GM23338 (cell line): ENCODE data around the gene SERBP1. TPM values are rescaled to one million over a fixed set of nuclear protein-coding genes. Genes with fewer than 3 reads are reported as not detected.

Experiments
- ATAC-seq: fragments of 200-7000 bp; cut with Tn5 transposase; 3 replicates; pipeline ENCODE4 v1.9.1; 2020
- DNase-seq: peaks from one replicate; pipeline ENCODE4 v3.0.0-alpha.2; 2015; ENCODE audit warnings: low spot score
- H2AFZ ChIP-seq: fragments of 200-600 bp; sonication (generic); 2 replicates; pipeline ENCODE4 v1.8.0; 2016; ENCODE audit warnings: antibody characterized with exemption, mild to moderate bottlenecking, moderate library complexity
- H3F3A ChIP-seq: fragments of 200-600 bp; sonication (generic); replicated peaks from 2 replicates; pipeline ENCODE4 v1.8.0; 2017; ENCODE audit warnings: antibody characterized with exemption, mixed run types, low read depth
- H3K27ac ChIP-seq: fragments of 200-600 bp; sonication (generic); 2 replicates; pipeline ENCODE4 v1.6.1; 2016; ENCODE audit warnings: low read depth
- H3K27me3 ChIP-seq: fragments of 200-600 bp; sonication (generic); 2 replicates; pipeline ENCODE4 v1.8.0; 2016; ENCODE audit warnings: mild to moderate bottlenecking, mixed run types, moderate library complexity; ENCODE audit not compliant: insufficient read depth
- H3K36me3 ChIP-seq: fragments of 200-600 bp; sonication (generic); 2 replicates; pipeline ENCODE4 v1.8.0; 2016; ENCODE audit warnings: mild to moderate bottlenecking; ENCODE audit not compliant: insufficient read depth
- H3K4me1 ChIP-seq: fragments of 200-600 bp; sonication (generic); 2 replicates; pipeline ENCODE4 v1.8.0; 2016; ENCODE audit warnings: mild to moderate bottlenecking, moderate library complexity; ENCODE audit not compliant: insufficient read depth
- H3K4me2 ChIP-seq: fragments of 200-600 bp; sonication (generic); 2 replicates; pipeline ENCODE4 v1.7.1; 2017; ENCODE audit warnings: mixed run types
- H3K4me3 ChIP-seq: fragments of 200-600 bp; sonication (generic); 2 replicates; pipeline ENCODE4 v1.6.1; 2016; ENCODE audit warnings: mixed run types
- H3K79me2 ChIP-seq: fragments of 200-600 bp; sonication (generic); replicated peaks from 2 replicates; pipeline ENCODE4 v1.8.0; 2017; ENCODE audit warnings: mild to moderate bottlenecking; ENCODE audit not compliant: insufficient read depth
- H3K9me2 ChIP-seq: fragments of 200-600 bp; sonication (generic); 2 replicates; pipeline ENCODE4 v1.8.0; 2017; ENCODE audit not compliant: insufficient read depth
- H4K20me1 ChIP-seq: fragments of 200-600 bp; sonication (generic); replicated peaks from 2 replicates; pipeline ENCODE4 v1.8.0; 2017; ENCODE audit warnings: mild to moderate bottlenecking; ENCODE audit not compliant: insufficient read depth
- H3K27ac Mint-ChIP-seq: 2 replicates; pipeline ENCODE4 v1.8.0; 2020; ENCODE audit warnings: inconsistent platforms, mild to moderate bottlenecking, moderate library complexity, mixed read lengths
- H3K27me3 Mint-ChIP-seq: 3 replicates; pipeline ENCODE4 v1.8.0; 2022; ENCODE audit warnings: low read depth, mild to moderate bottlenecking, moderate library complexity, mixed read lengths, inconsistent platforms; ENCODE audit not compliant: insufficient read depth, poor library complexity
- H3K36me3 Mint-ChIP-seq: 3 replicates; pipeline ENCODE4 v1.8.0; 2021; ENCODE audit warnings: low read depth, mild to moderate bottlenecking, inconsistent platforms, moderate library complexity, mixed read lengths
- H3K4me1 Mint-ChIP-seq: 3 replicates; pipeline ENCODE4 v1.8.0; 2020; ENCODE audit warnings: mild to moderate bottlenecking, inconsistent platforms, mixed read lengths
- H3K4me3 Mint-ChIP-seq: 3 replicates; pipeline ENCODE4 v1.8.0; 2021; ENCODE audit warnings: moderate library complexity, mild to moderate bottlenecking, inconsistent platforms, mixed read lengths
- H3K9me3 Mint-ChIP-seq: 3 replicates; pipeline ENCODE4 v1.8.0; 2020; ENCODE audit warnings: moderate library complexity, mild to moderate bottlenecking, inconsistent platforms, mixed read lengths
- CREB1 ChIP-seq: fragments of 250-450 bp; sonication (Bioruptor Pico); IDR thresholded peaks from 2 replicates; pipeline ENCODE4 v1.5.0; 2020; ENCODE audit warnings: low read depth, mild to moderate bottlenecking, moderate library complexity
- CTCF ChIP-seq, 2 experiments: fragments of 200-600 bp in 1 of 2; sonication (generic) in 1 of 2; conservative IDR thresholded peaks; 2 replicates each; pipeline versions ENCODE4 v1.5.1 to v1.6.1; 2016 to 2017; ENCODE audit warnings: antibody characterized with exemption in 2 of 2, low read depth in 2 of 2, mild to moderate bottlenecking in 2 of 2, moderate library complexity in 1 of 2
- ETS1 ChIP-seq: IDR thresholded peaks from 2 replicates; pipeline ENCODE4 v1.6.1; 2016; ENCODE audit warnings: antibody characterized with exemption
- EZH2 ChIP-seq: fragments of 200-600 bp; sonication (generic); IDR thresholded peaks from one replicate; pipeline ENCODE4 v1.8.0; 2017; ENCODE audit warnings: antibody characterized with exemption, mild to moderate bottlenecking, low read depth; ENCODE audit not compliant: unreplicated experiment
- JUNB ChIP-seq: IDR thresholded peaks from one replicate; pipeline ENCODE4 v1.6.1; 2016; ENCODE audit warnings: antibody characterized with exemption; ENCODE audit not compliant: unreplicated experiment
- POLR2AphosphoS5 ChIP-seq: IDR thresholded peaks from 2 replicates; pipeline ENCODE4 v1.6.1; 2016; ENCODE audit warnings: antibody characterized with exemption, low read depth
- REST ChIP-seq: IDR thresholded peaks from one replicate; pipeline ENCODE4 v1.6.1; 2018; ENCODE audit warnings: antibody characterized with exemption; ENCODE audit not compliant: unreplicated experiment
- ZNF114 ChIP-seq: fragments of 250-450 bp; sonication (Bioruptor Pico); IDR thresholded peaks from 2 replicates; pipeline ENCODE4 v1.5.0; 2020; ENCODE audit warnings: mild to moderate bottlenecking, moderate library complexity
- ZNF462 ChIP-seq: fragments of 250-450 bp; sonication (Bioruptor Pico); IDR thresholded peaks from 2 replicates; pipeline ENCODE4 v1.5.0; 2020; ENCODE audit warnings: mild to moderate bottlenecking, moderate library complexity
- polyA plus RNA-seq: library from polyadenylated mRNA; unstranded; fragments of >200 nt; fragmentation: Nextera tagmentation; extraction: Ambion mirVana; gene quantifications from 2 replicates; pipeline ENCODE4 v1.2.1, GENCODE V29; 2016
- total RNA-seq: library from RNA; depleted of rRNA; stranded (reverse); fragments of >200 nt; shearing (Covaris generic); gene quantifications from 2 replicates; pipeline ENCODE4 v1.2.3, GENCODE V29; 2014

The SERBP1 gene
- total and polyA plus RNA-seq, 2 experiments from 2014 or later = 559 to 674 TPM

GRCh38 chr1:67390041-67390887 is 39.9 kb downstream of the SERBP1 start:
- no peaks in the 10 kb centered on the region for H3F3A ChIP-seq
- no peak overlapping the region for H2AFZ ChIP-seq
- ATAC-seq = peak; percentile 85
- peak overlapping the region; percentile 50 for H3K4me2 ChIP-seq
- TF ChIP-seq ZNF462 (CRISPR knock-in tag) (no peak), ZNF114 (no peak), REST (no peak), POLR2AphosphoS5 (no peak), CTCF (conservative IDR thresholded peaks at IDR 0.05; ENCODE audit: low read depth in 2 of 2) (no peak), ETS1 (no peak), JUNB (no peak), EZH2 (no peak), CREB1 (CRISPR knock-in tag) (no peak)
- Mint-ChIP-seq H3K9me3 (peaks cover 11% of the 10 kb centered on the region), H3K27ac (no peak overlapping the region), H3K36me3 (peaks cover 14% of the 10 kb centered on the region), H3K4me3 (peak overlapping the region; percentile 28; the same call in 2 of the 3 replicates), H3K27me3 (peaks cover 3% of the 10 kb centered on the region), H3K4me1 (peaks cover 28% of the 10 kb centered on the region)
- peaks cover under 1% of the 10 kb centered on the region; the same call in 1 of the 2 replicates for H3K36me3 ChIP-seq
- peak; percentile 45 for DNase-seq
- peaks cover 20% of the 10 kb centered on the region for H3K4me1 ChIP-seq
- no peaks in the 10 kb centered on the region for H3K27me3 ChIP-seq
- 0 out of 2 replicates have a peak overlapping the region, but pooled peaks have one; percentile 11 for H3K4me3 ChIP-seq
- H3K27ac ChIP-seq = no peak overlapping the region
- H3K9me2 ChIP-seq = no peaks in the 10 kb centered on the region
- no peaks in the 10 kb centered on the region for H3K79me2 ChIP-seq
- H4K20me1 ChIP-seq = no peaks in the 10 kb centered on the region
